ENCODE results near the gene DCBLD2. TPM values are rescaled to one million over a fixed set of nuclear protein-coding genes. Genes with fewer than 3 reads are reported as not detected.

Gene DCBLD2
- total and polyA plus RNA-seq, 2 experiments from 2014 or later, result 68.3 to 203 TPM

GRCh38 chr3:98890965-98891910 lies 10.3 kb downstream of the DCBLD2 start:
- Histone ChIP-seq H2AFZ (no peak overlapping the region), H3K9me3 (ENCODE audit: low read depth) (no peaks in the 10 kb centered on the region), H3K36me3 (ENCODE audit: low read depth) (no peaks in the 10 kb centered on the region), H3F3A (ENCODE audit: insufficient read depth) (peaks cover 84% of the 10 kb centered on the region), H3K9ac (no peak overlapping the region), H3K4me2 (ENCODE audit: unreplicated experiment) (peak overlapping the region; percentile 43), H4K20me1 (ENCODE audit: insufficient read depth) (peaks cover 18% of the 10 kb centered on the region), H3K27me3 (replicated peaks; ENCODE audit: insufficient read depth) (no peaks in the 10 kb centered on the region), H3K27ac (peak overlapping the region; percentile 33), H3K4me1 (ENCODE audit: insufficient read depth) (peaks cover 79% of the 10 kb centered on the region), H3K79me2 (ENCODE audit: insufficient read depth) (peaks cover 100% of the 10 kb centered on the region), H3K4me3 (no peak overlapping the region), H3K9me2 (ENCODE audit: insufficient read depth) (no peaks in the 10 kb centered on the region)
- no peak for TF ChIP-seq EZH2 (IDR thresholded peaks at IDR 0.05; ENCODE audit: insufficient read depth, poor library complexity, severe bottlenecking)
- peak; percentile 38 for DNase-seq
- in situ Hi-C loops (cut with MboI), result no loop called here
- 74 to 81% methylated on average over 3 of the region's 3 CpGs for WGBS, 2 experiments (ENCODE audit: low coverage in 1 of 2, low lambda C conversion rate in 2 of 2, missing lambda C conversion rate in 2 of 2)

- H3K9me2 ChIP-seq (ENCODE audit: insufficient read depth), result no peaks in the 10 kb centered on the region
- TF ChIP-seq EZH2phosphoT487 (IDR thresholded peaks at IDR 0.05; ENCODE audit: insufficient read depth, low read depth) (no peak), EZH2 (IDR thresholded peaks at IDR 0.05; ENCODE audit: insufficient read depth, poor library complexity, severe bottlenecking) (no peak)
- H3K4me2 ChIP-seq (ENCODE audit: unreplicated experiment), result peak overlapping the region; percentile 27
- H4K20me1 ChIP-seq (ENCODE audit: insufficient read depth), result peaks cover 18% of the 10 kb centered on the region
- H3K4me3 ChIP-seq, result no peak overlapping the region
- H3K27ac ChIP-seq, result peak overlapping the region; percentile 33
- no peaks in the 10 kb centered on the region for H3K9me3 ChIP-seq (ENCODE audit: low read depth)
- no peak overlapping the region for H2AFZ ChIP-seq
- H3K27me3 ChIP-seq (replicated peaks; ENCODE audit: insufficient read depth), result no peaks in the 10 kb centered on the region
- no peak overlapping the region for H3K9ac ChIP-seq
- peaks cover 87% of the 10 kb centered on the region for H3K4me1 ChIP-seq (ENCODE audit: insufficient read depth)
- WGBS, 2 experiments (ENCODE audit: low coverage in 1 of 2, low lambda C conversion rate in 2 of 2, missing lambda C conversion rate in 2 of 2), result 63 to 78% methylated on average over 1 of the region's 1 CpG
- H3F3A ChIP-seq (ENCODE audit: insufficient read depth), result peaks cover 83% of the 10 kb centered on the region
- in situ Hi-C loops (cut with MboI), result no loop called here
- no peaks in the 10 kb centered on the region for H3K36me3 ChIP-seq (ENCODE audit: low read depth)
- H3K79me2 ChIP-seq (ENCODE audit: insufficient read depth), result peaks cover 100% of the 10 kb centered on the region
- no peak for DNase-seq
Observed at GRCh38 chr3:98890181-98890835, 11.2 kb downstream of the DCBLD2 start.

DNA sequence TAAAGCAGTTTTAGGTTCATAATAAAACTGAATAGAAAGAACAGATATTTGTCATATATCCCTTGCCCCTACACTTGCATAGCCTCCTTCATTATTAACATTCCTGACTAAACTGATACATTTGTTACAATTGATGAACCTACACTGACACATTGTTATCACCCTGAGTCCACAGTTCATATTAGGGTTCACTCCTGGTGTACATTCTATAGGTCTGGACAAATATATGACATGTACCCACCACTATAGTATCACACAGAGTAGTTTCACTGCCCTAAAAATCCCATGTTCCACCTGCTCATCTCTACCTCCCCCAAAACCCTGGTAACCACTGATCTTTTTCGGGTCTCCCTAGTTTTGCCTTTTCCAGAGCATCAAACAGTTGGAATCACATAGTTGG lies 13.8 kb downstream of the DCBLD2 start:
- in situ Hi-C loops (cut with MboI), result no loop called here
- no peak overlapping the region for H3K9ac ChIP-seq
- peaks cover 10% of the 10 kb centered on the region for H4K20me1 ChIP-seq (ENCODE audit: insufficient read depth)

DNA sequence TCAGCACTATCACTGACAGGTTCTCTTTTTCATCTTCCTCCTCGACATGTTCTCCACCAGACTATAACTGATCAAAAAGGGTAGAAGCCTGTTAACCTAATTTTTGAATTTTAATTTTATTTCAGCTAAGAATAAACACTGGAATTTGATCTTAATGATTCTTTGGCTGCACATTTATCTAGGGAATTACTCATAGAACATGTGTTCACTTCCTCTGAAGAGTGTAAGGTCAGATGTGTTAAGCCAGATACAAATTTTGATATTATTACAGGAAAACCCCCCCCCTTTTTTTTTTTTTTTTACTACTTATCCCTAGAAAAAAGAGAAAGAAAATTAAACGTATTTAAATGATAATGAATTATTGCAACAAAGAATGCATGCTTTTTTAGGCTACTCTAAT lies 15.0 kb downstream of the DCBLD2 start:
- no peaks in the 10 kb centered on the region for H3K9me2 ChIP-seq (ENCODE audit: insufficient read depth)
- H3K4me1 ChIP-seq (ENCODE audit: insufficient read depth), result peaks cover 82% of the 10 kb centered on the region
- peak overlapping the region; percentile 73 for H3K4me2 ChIP-seq (ENCODE audit: unreplicated experiment)
- H3K9me3 ChIP-seq (ENCODE audit: low read depth), result no peaks in the 10 kb centered on the region
- peaks cover 10% of the 10 kb centered on the region for H4K20me1 ChIP-seq (ENCODE audit: insufficient read depth)
- 28 to 30% methylated on average over 2 of the region's 2 CpGs for WGBS, 2 experiments (ENCODE audit: low coverage in 1 of 2, low lambda C conversion rate in 2 of 2, missing lambda C conversion rate in 2 of 2)
- no peak overlapping the region for H3K9ac ChIP-seq
- no peaks in the 10 kb centered on the region for H3K27me3 ChIP-seq (replicated peaks; ENCODE audit: insufficient read depth)
- peaks cover 100% of the 10 kb centered on the region for H3K79me2 ChIP-seq (ENCODE audit: insufficient read depth)
- H3F3A ChIP-seq (ENCODE audit: insufficient read depth), result peaks cover 88% of the 10 kb centered on the region
- no peak overlapping the region for H3K27ac ChIP-seq
- peaks cover 4% of the 10 kb centered on the region; the same call in 1 of the 2 replicates for H3K36me3 ChIP-seq (ENCODE audit: low read depth)
- in situ Hi-C loops (cut with MboI), result no loop called here
- H3K4me3 ChIP-seq, result no peak overlapping the region
- TF ChIP-seq EZH2phosphoT487 (IDR thresholded peaks at IDR 0.05; ENCODE audit: insufficient read depth, low read depth) (no peak), EZH2 (IDR thresholded peaks at IDR 0.05; ENCODE audit: insufficient read depth, poor library complexity, severe bottlenecking) (no peak)
- DNase-seq, result peak; percentile 28
- no peak overlapping the region for H2AFZ ChIP-seq

More for the DNA sequence above, 13.8 kb downstream of the DCBLD2 start:
- no peak for TF ChIP-seq EZH2 (IDR thresholded peaks at IDR 0.05; ENCODE audit: insufficient read depth, poor library complexity, severe bottlenecking)
- TF ChIP-seq EZH2phosphoT487 (IDR thresholded peaks at IDR 0.05; ENCODE audit: insufficient read depth, low read depth), result no peak
- Histone ChIP-seq H3K4me3 (no peak overlapping the region), H3K9me3 (ENCODE audit: low read depth) (no peaks in the 10 kb centered on the region), H3K4me2 (ENCODE audit: unreplicated experiment) (no peak overlapping the region), H3K79me2 (ENCODE audit: insufficient read depth) (peaks cover 100% of the 10 kb centered on the region), H2AFZ (no peak overlapping the region), H3K27ac (no peak overlapping the region), H3K36me3 (ENCODE audit: low read depth) (no peaks in the 10 kb centered on the region), H3K27me3 (replicated peaks; ENCODE audit: insufficient read depth) (no peaks in the 10 kb centered on the region), H3K9me2 (ENCODE audit: insufficient read depth) (no peaks in the 10 kb centered on the region), H3F3A (ENCODE audit: insufficient read depth) (peaks cover 90% of the 10 kb centered on the region), H3K4me1 (ENCODE audit: insufficient read depth) (peaks cover 93% of the 10 kb centered on the region)
- DNase-seq, result no peak
- 91 to 97% methylated on average over 1 of the region's 1 CpG for WGBS, 2 experiments (ENCODE audit: low coverage in 1 of 2, low lambda C conversion rate in 2 of 2, missing lambda C conversion rate in 2 of 2)

Data from GM23248 (cell line).